ENCODE data around the gene NT5DC4.

- TF ChIP-seq CTCF (conservative IDR thresholded peaks at IDR 0.05; ENCODE audit: low read depth, low read length): no peak
- no peak for TF ChIP-seq EZH2 (IDR thresholded peaks at IDR 0.05; ENCODE audit: low read length, unreplicated experiment)
These were observed 6.5 kb upstream of the NT5DC4 start for GRCh38 chr2:112714331-112714730.

Measured in PC-3 (cell line).